ENCODE data around the gene PPP1R12B. TPM values are rescaled to one million over a fixed set of nuclear protein-coding genes. Genes with fewer than 3 reads are reported as not detected.

Gene PPP1R12B
- total and polyA plus RNA-seq, 2 donors (not counting 3 experiments of a cell fraction or from before 2014, with no cell fraction given) = 8.4 to 11.5 TPM

DNA sequence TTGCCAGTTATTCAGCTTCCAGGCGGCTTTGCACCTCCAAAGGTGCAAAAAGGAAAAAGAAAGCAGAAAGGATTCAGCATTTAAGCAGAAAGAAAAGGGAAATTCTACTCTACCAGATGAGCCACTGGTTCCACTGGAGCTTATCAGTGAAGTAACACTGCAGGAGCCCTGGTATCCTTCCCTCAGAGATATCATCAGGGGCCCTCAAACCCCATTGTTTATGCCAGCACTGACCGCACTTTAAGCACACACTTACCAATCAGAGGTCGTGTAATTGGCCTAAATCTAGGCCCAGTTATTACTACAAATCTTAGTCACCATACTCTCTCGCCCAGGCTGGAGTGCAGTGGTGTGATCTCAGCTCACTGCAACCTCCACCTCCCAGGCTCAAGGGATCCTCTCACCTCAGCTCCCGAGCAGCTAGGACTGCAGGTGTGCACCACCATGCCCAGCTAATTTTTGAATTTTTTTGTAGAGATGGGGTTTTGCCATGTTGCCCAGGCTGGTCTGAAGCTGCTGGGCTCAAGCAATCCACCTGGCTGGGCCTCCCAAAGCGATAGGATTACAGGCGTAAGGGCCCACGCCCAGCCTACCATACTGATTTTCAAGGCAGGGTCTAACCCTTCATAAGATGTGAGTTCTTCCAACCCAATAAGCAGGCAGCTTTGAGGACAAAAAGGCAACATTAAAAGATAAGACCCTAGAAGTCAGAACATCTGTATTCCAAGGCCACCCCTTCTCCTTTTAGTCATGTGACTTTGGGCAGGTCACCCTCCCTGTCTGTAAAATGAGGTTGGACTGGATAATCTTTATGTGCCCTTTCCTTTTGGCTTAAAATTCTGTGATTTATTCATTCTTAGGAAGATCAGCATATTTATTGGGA lies 236.4 kb downstream of the PPP1R12B start:
- Histone ChIP-seq H2AFZ (ENCODE audit: low read depth, low read length) (no peak overlapping the region), H3K4me3 (replicated peaks in 1 of 3; ENCODE audit: insufficient read depth in 1 of 3, low read depth in 1 of 3, low read length in 3 of 3) (no peak overlapping the region), H3K27ac (ENCODE audit: insufficient read depth, low read depth, low read length) (no peak overlapping the region), H3K9ac (replicated peaks; ENCODE audit: extremely low read depth, insufficient read depth, low read length) (no peak overlapping the region), H3K9me3 (replicated peaks; ENCODE audit: control insufficient read depth, insufficient read depth, low read length) (no peaks in the 10 kb centered on the region), H3K27me3 (ENCODE audit: control insufficient read depth in 2 of 2, insufficient read depth in 2 of 2, low read length in 2 of 2) (no peaks in the 10 kb centered on the region), H4K20me1 (replicated peaks; ENCODE audit: control insufficient read depth, extremely low read depth, insufficient read depth, low read length) (no peaks in the 10 kb centered on the region), H3K4me1 (ENCODE audit: control insufficient read depth, extremely low read depth, insufficient read depth, low read length) (peaks cover 41% of the 10 kb centered on the region), H3K9me1 (replicated peaks; ENCODE audit: control insufficient read depth, extremely low read depth, insufficient read depth, low read length) (no peaks in the 10 kb centered on the region), H3K4me2 (ENCODE audit: insufficient read depth, low read length) (no peak overlapping the region), H3K79me2 (ENCODE audit: control insufficient read depth, insufficient read depth, low read length) (no peaks in the 10 kb centered on the region), H3K36me3 (ENCODE audit: control insufficient read depth in 2 of 2, extremely low read depth in 1 of 2, insufficient read depth in 2 of 2, low read length in 2 of 2) (no peaks in the 10 kb centered on the region)
- no peak for DNase-seq (ENCODE audit: low read depth, low spot score)
- TF ChIP-seq EZH2 (IDR thresholded peaks at IDR 0.05; ENCODE audit: borderline replicate concordance, low read depth, low read length, severe bottlenecking) (no peak), POLR2AphosphoS5 (IDR thresholded peaks at IDR 0.05; ENCODE audit: insufficient read depth, low read depth, low read length) (no peak), FOS (IDR thresholded peaks at IDR 0.05; ENCODE audit: borderline replicate concordance, insufficient read depth, low read length) (no peak), GATA2 (IDR thresholded peaks at IDR 0.05; ENCODE audit: insufficient read depth, insufficient read length, low read depth, low read length) (no peak), CTCF (IDR thresholded peaks at IDR 0.05; ENCODE audit: extremely low read depth in 1 of 2, insufficient read depth in 1 of 2, low read depth in 1 of 2, low read length in 2 of 2) (no peak), POLR2A (IDR thresholded peaks at IDR 0.05; ENCODE audit: low read depth, low read length) (no peak), MAX (IDR thresholded peaks at IDR 0.05; ENCODE audit: insufficient read depth, insufficient read length) (no peak), JUN (IDR thresholded peaks at IDR 0.05; ENCODE audit: borderline replicate concordance, insufficient read depth, insufficient read length, low read depth) (no peak), MYC (IDR thresholded peaks at IDR 0.05; ENCODE audit: low read depth, low read length) (no peak)
- intact Hi-C loops (cut with micrococcal nuclease) (no loop called here), dilution Hi-C loops (cut with MboI; ENCODE audit: extremely low pct_ligation_motif_present, low sequenced_read_pairs) (no loop called here)
- no TSS peak for BruUV-seq (replicated peaks)
- CTCF ChIA-PET = interaction anchor here (0.8 to 3.2 kb wide), 5 partner anchors 9 to 16 kb away, joined by 3 to 38 read pairs (median 4); no protein-coding TSS in a partner anchor
- no peak for FAIRE-seq
- POLR2A ChIA-PET = no interaction called here
